ENCODE data around the gene PDE6C.

Gene PDE6C

GRCh38 chr10:93702210-93703001 lies 90.1 kb downstream of the PDE6C start, which contains the start of gene FRA10AC1:
Gene FRA10AC1 (minus strand): TSS chr10:93702592. CDS start chr10:93700106, 2,486 bp downstream.
- peak; percentile 83 to 87 (median 83) for DNase-seq (ENCODE audit: low read depth in 3 of 3)

DNA sequence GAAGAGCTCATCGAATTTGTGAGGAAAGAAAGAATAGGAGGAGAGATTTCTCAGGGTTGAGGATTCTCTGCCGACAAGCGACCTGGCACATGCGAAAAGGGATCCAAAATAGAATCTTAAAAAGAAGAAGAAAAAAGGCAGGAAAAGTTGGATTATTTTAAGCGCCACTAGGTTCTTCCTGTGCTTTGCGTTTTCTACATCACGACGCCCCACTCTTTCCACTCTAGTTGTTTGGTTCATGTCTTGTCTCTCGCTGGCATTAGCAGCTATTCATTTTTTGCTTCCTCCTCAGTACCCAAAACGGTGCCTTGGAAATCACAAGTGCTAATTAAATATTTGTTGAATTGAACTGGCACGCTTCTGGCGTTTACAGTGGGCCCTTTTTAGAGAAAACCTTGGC lies 90.7 kb downstream of the PDE6C start:
- no peak for DNase-seq (ENCODE audit: low read depth in 3 of 3)

DNA sequence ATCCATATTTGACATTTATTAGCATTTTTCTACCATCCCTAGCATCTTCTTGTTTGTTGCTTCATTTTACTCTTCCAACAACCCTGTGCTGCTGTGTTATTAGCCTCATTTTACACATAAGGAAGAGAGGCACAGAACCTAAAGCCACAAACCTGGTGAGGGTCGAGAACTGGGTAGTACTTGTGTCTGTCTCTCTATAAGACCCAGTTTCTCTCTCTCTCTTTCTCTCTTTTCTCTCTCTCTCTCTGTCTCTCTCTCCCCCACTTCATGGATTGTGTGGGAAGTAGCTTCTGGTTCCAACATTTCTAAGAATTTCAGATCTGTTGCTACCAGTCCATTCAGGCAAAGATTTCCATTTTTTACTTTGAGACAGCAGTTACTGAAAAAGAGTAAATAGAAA lies 91.5 kb downstream of the PDE6C start:
- no peak for DNase-seq (ENCODE audit: low read depth in 3 of 3)

GRCh38 chr10:93704451-93704850 lies 92.1 kb downstream of the PDE6C start:
- no peak for DNase-seq (ENCODE audit: low read depth in 3 of 3)

DNA sequence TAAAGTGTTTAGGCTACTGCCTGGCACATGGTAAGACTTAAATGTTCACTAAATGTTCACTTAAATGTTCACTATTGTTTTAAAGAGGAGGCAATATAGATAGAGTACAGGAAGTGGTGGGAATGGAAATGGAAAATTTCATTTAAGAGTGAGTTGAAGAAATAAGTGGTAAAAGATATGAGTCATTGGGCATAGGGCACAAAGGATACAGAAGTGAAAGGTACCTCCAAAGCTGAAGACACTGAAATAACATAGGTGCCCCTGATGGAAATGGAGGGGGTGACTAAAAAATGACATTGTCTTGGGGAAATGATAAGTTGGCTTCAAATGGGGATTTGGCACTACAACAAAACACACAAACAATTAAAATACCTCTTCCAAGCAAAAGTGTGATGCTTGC lies 95.3 kb downstream of the PDE6C start:
- no peak for DNase-seq (ENCODE audit: low read depth in 3 of 3)

DNA sequence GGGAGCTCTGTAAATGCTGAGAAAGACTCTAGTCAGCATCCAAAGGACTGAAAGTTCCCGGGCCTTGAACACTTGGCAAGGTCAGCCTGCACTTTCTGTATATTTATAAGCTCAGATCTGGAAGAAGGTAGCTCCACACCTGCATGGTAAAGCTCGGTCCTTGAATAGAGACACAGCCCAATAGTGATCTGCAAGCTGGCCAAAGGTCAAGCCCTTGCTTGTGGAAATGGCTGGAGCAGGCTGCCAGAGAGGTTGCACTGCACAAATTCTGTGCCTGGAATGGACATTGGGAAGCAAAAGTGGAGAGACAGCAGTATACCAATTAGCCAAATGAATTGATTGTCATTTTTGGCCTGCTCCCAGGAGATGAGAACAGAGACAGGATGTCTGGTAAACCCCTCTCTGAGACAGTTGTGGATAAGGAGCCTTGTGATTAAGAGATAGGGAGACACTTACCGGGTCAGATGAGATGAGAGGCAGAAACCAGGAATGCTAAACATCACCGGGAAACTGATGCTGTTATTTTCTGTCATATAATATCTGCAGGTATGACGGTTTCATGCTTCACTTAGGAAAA lies 98.1 kb downstream of the PDE6C start:
- DNase-seq (ENCODE audit: low read depth in 3 of 3), result no peak

DNA sequence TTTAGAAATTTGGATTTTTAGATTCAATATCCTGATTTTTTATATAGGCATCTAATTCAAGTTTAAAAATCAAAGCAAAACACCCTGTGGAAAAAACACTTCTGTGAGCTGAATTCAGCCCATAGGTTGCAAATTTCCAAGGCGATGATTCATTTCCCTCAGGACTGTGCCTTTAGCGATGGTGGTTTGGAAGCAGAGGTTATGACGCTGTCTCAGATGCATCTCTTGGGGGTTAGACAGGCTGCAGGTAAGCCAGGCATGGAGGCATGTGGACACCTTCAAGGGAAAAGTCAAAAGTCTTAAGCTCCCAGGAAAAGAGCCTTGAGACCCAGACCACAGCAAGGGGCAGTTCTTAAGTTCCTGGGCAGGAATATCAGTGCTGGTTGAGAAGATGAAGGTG lies 99.6 kb downstream of the PDE6C start:
- DNase-seq (ENCODE audit: low read depth in 3 of 3), result no peak

GRCh38 chr10:93712593-93712992 lies 100.3 kb downstream of the PDE6C start:
- no peak for DNase-seq (ENCODE audit: low read depth in 3 of 3)

DNA sequence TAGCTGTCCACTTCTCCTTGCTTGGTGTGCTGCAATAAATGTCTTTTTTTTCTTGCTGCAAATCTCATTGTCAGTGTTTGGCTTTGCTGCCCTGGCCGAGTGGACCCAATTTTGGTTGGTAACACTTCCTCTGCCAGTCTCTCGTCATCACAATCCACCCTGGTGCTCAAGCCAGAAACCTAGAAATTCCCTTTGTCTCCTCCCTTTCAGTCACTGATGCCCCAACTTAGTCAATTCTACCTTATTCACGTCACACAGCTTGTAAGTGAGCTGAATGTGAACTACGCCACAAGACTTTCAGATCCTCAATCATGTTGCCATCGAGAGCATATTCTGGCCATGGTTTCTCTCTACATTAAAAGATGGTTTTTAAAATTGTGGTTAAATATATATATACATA lies 103.0 kb downstream of the PDE6C start:
- DNase-seq (ENCODE audit: low read depth in 3 of 3), result no peak

Measured in stimulated activated CD4-positive, alpha-beta T cell treated with anti-CD3 and anti-CD28 coated beads, TNF-alpha, amount 100 ng/mL, for 48 hours (primary cell).